Measurements from ENCODE around the gene IFNGR2. TPM values are rescaled to one million over a fixed set of nuclear protein-coding genes. Genes with fewer than 3 reads are reported as not detected.

Gene IFNGR2
- 10 to 100 TPM; 60.8 to 82.4 TPM for total RNA-seq
- 100 to 1,000 TPM in 1 of 2 donors, 10 to 100 TPM in 1; 58.6 to 198 TPM for polyA plus RNA-seq
- long read RNA-seq, donor 1, transcript IFNGR2-201 (7 exons, 2,221 nt) = major isoform, 26 of 32 reads
- long read RNA-seq, donor 1, partial matches to known transcripts = 6 of 32 reads
- long read RNA-seq, donor 1, other reads (novel, unspliced or antisense) = 0 of 32 reads
- long read RNA-seq, donor 2, transcript IFNGR2-201 (7 exons, 2,221 nt) = major isoform, 10 of 10 reads
- long read RNA-seq, donor 2, partial matches to known transcripts = 0 of 10 reads
- long read RNA-seq, donor 2, other reads (novel, unspliced or antisense) = 0 of 10 reads
- long read RNA-seq, donor 3, transcript IFNGR2-201 (7 exons, 2,221 nt) = major isoform, 17 of 69 reads
- long read RNA-seq, donor 3, partial matches to known transcripts = 44 of 69 reads
- long read RNA-seq, donor 3, other reads (novel, unspliced or antisense) = 7 of 69 reads
- long read RNA-seq, donor 4, transcript IFNGR2-201 (7 exons, 2,221 nt) = major isoform, 14 of 14 reads
- long read RNA-seq, donor 4, partial matches to known transcripts = 0 of 14 reads
- long read RNA-seq, donor 4, other reads (novel, unspliced or antisense) = 0 of 14 reads
- long read RNA-seq, donor 5, transcript IFNGR2-201 (7 exons, 2,221 nt) = major isoform, 31 of 119 reads
- long read RNA-seq, donor 5, partial matches to known transcripts = 68 of 119 reads
- long read RNA-seq, donor 5, other reads (novel, unspliced or antisense) = 20 of 119 reads

DNA sequence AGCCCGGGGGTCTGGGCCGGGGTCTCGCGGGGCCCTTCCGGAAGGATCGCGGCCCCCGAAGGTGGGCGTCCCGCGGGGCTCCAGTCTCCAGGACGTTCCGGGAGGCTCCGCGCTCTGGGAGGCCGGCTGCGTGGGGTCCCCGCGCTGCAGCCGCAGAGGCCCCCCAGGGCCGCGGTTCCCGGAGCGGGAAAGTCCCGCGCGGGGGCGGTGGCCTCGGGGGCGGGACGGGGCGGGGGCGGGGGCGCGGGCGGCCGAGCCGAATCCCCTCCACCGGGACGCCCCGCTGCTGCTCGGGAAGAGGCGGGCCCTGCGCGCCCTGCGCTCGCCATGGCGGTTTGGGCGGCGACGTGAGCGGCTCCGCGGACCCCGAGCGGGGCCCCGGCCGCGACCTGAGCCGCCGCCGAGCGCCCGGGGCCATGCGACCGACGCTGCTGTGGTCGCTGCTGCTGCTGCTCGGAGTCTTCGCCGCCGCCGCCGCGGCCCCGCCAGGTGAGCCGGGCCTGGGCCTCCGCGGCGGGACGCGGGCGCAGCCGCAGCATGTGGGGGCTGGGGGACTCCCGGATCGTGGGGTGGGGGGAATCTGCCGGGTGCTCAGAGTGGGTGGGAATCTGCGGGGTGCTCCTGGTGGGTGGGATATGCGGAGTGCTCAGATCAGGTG, at the start of gene IFNGR2:
IFNGR2 (plus strand) TSS at position 286 of the 658 bp plus-strand sequence; CDS start at position 417, 131 bp downstream.
- Histone ChIP-seq H3K4me1 (ENCODE audit: control insufficient read depth in 5 of 5, insufficient read depth in 5 of 5, low read length in 5 of 5) (peaks cover 0 to 15% (median 8%) of the 10 kb centered on the region in 5 donors), H3K9me3 (ENCODE audit: control insufficient read depth in 4 of 4, insufficient read depth in 3 of 4, low read length in 3 of 4) (no peaks in the 10 kb centered on the region), H3K27ac (ENCODE audit: low read depth in 1 of 2, low read length in 1 of 2) (peak within 1 kb of the TSS; percentile 96 to 98), H3K36me3 (ENCODE audit: control insufficient read depth in 4 of 4, insufficient read depth in 4 of 4, low read length in 4 of 4) (no peaks in the 10 kb centered on the region), H3K9ac (ENCODE audit: insufficient read depth in 1 of 2, low read length in 2 of 2) (peak within 1 kb of the TSS; percentile 65 to 78), H3K27me3 (ENCODE audit: control insufficient read depth in 3 of 3, insufficient read depth in 3 of 3, low read length in 2 of 3) (no peaks in the 10 kb centered on the region), H3K4me3 (peak within 1 kb of the TSS; percentile 83)
- WGBS, 2 donors = 0 to 1% methylated on average over 43 to 89 of the region's 89 CpGs
- TF ChIP-seq CTCF (IDR thresholded peaks at IDR 0.05; ENCODE audit: control extremely low read depth, extremely low read depth) = no peak
- ATAC-seq (ENCODE audit: insufficient read depth, low FRiP score) = peak; percentile 59
- DNase-seq = peak; percentile 56 to 70 (median 70)

DNA sequence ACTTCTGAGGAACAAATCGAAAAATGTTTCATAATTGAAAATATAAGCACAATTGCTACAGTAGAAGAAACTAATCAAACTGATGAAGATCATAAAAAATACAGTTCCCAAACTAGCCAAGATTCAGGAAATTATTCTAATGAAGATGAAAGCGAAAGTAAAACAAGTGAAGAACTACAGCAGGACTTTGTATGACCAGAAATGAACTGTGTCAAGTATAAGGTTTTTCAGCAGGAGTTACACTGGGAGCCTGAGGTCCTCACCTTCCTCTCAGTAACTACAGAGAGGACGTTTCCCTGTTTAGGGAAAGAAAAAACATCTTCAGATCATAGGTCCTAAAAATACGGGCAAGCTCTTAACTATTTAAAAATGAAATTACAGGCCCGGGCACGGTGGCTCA, 47.9 kb upstream of the IFNGR2 start:
- H3K27me3 ChIP-seq (ENCODE audit: control insufficient read depth in 3 of 3, insufficient read depth in 3 of 3, low read length in 2 of 3) = no peaks in the 10 kb centered on the region
- no peaks in the 10 kb centered on the region for H3K9me3 ChIP-seq (ENCODE audit: control insufficient read depth in 4 of 4, insufficient read depth in 3 of 4, low read length in 3 of 4)
- DNase-seq = no peak
- WGBS, 2 donors = 79 to 84% methylated on average over 6 of the region's 6 CpGs
- no peak for TF ChIP-seq CTCF (IDR thresholded peaks at IDR 0.05; ENCODE audit: control extremely low read depth, extremely low read depth)
- H3K9ac ChIP-seq (ENCODE audit: insufficient read depth in 1 of 2, low read length in 2 of 2) = no peak overlapping the region
- H3K36me3 ChIP-seq (ENCODE audit: control insufficient read depth in 4 of 4, insufficient read depth in 4 of 4, low read length in 4 of 4) = peaks cover 13 to 21% (median 18%) of the 10 kb centered on the region in 4 donors
- H3K4me3 ChIP-seq = no peak overlapping the region
- ATAC-seq (ENCODE audit: insufficient read depth, low FRiP score) = no peak
- H3K4me1 ChIP-seq (ENCODE audit: control insufficient read depth in 5 of 5, insufficient read depth in 5 of 5, low read length in 5 of 5) = peaks cover 0 to 3% (median 0%) of the 10 kb centered on the region in 5 donors
- no peak overlapping the region for H3K27ac ChIP-seq (ENCODE audit: low read depth in 1 of 2, low read length in 1 of 2)

DNA sequence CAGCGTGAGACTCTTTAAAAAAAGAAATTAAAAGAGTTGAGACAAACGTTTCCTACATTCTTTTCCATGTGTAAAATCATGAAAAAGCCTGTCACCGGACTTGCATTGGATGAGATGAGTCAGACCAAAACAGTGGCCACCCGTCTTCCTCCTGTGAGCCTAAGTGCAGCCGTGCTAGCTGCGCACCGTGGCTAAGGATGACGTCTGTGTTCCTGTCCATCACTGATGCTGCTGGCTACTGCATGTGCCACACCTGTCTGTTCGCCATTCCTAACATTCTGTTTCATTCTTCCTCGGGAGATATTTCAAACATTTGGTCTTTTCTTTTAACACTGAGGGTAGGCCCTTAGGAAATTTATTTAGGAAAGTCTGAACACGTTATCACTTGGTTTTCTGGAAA, 47.2 kb upstream of the IFNGR2 start:
- peaks cover 12 to 20% (median 18%) of the 10 kb centered on the region in 4 donors for H3K36me3 ChIP-seq (ENCODE audit: control insufficient read depth in 4 of 4, insufficient read depth in 4 of 4, low read length in 4 of 4)
- no peaks in the 10 kb centered on the region for H3K27me3 ChIP-seq (ENCODE audit: control insufficient read depth in 3 of 3, insufficient read depth in 3 of 3, low read length in 2 of 3)
- no peak overlapping the region for H3K9ac ChIP-seq (ENCODE audit: insufficient read depth in 1 of 2, low read length in 2 of 2)
- H3K27ac ChIP-seq (ENCODE audit: low read depth in 1 of 2, low read length in 1 of 2) = no peak overlapping the region
- no peak overlapping the region for H3K4me3 ChIP-seq
- WGBS, 2 donors = 93 to 96% methylated on average over 11 of the region's 11 CpGs
- no peak for TF ChIP-seq CTCF (IDR thresholded peaks at IDR 0.05; ENCODE audit: control extremely low read depth, extremely low read depth)
- ATAC-seq (ENCODE audit: insufficient read depth, low FRiP score) (no peak), DNase-seq (no peak)
- H3K4me1 ChIP-seq (ENCODE audit: control insufficient read depth in 5 of 5, insufficient read depth in 5 of 5, low read length in 5 of 5) = peaks cover 0 to 3% (median 0%) of the 10 kb centered on the region in 5 donors
- H3K9me3 ChIP-seq (ENCODE audit: control insufficient read depth in 4 of 4, insufficient read depth in 3 of 4, low read length in 3 of 4) = no peaks in the 10 kb centered on the region

Data from lung (tissue), 16 donors.